ENCODE results near the gene SLC22A14.

GRCh38 chr3:38267662-38268061 lies 14.4 kb upstream of the SLC22A14 start:
- TF ChIP-seq CTCF (IDR thresholded peaks at IDR 0.05) (no peak), EZH2phosphoT487 (IDR thresholded peaks at IDR 0.05) (no peak), EZH2 (IDR thresholded peaks at IDR 0.05) (no peak)
